Hypothalamus (tissue), 51 donors: ENCODE measurements around the gene NRG3.

Experiments used
- DNase-seq, 51 donors: peaks; one replicate each; lab custom pipeline; 2025; lab: John Stamatoyannopoulos, UW

NRG3 gene

GRCh38 chr10:82256275-82256674 lies 381.3 kb downstream of the NRG3 start:
- DNase-seq = no peak

- no peak for DNase-seq
Measured at GRCh38 chr10:82266438-82266837, 391.4 kb downstream of the NRG3 start.

GRCh38 chr10:82267014-82267413 lies 392.0 kb downstream of the NRG3 start:
- peak in 1 of 51 donors; percentile 10 for DNase-seq

- DNase-seq = no peak
Measured at GRCh38 chr10:82267465-82267864, 392.5 kb downstream of the NRG3 start.

GRCh38 chr10:82267960-82268359 lies 393.0 kb downstream of the NRG3 start:
- DNase-seq = no peak

- no peak for DNase-seq
Measured at GRCh38 chr10:82277591-82277990, 402.6 kb downstream of the NRG3 start.

DNA sequence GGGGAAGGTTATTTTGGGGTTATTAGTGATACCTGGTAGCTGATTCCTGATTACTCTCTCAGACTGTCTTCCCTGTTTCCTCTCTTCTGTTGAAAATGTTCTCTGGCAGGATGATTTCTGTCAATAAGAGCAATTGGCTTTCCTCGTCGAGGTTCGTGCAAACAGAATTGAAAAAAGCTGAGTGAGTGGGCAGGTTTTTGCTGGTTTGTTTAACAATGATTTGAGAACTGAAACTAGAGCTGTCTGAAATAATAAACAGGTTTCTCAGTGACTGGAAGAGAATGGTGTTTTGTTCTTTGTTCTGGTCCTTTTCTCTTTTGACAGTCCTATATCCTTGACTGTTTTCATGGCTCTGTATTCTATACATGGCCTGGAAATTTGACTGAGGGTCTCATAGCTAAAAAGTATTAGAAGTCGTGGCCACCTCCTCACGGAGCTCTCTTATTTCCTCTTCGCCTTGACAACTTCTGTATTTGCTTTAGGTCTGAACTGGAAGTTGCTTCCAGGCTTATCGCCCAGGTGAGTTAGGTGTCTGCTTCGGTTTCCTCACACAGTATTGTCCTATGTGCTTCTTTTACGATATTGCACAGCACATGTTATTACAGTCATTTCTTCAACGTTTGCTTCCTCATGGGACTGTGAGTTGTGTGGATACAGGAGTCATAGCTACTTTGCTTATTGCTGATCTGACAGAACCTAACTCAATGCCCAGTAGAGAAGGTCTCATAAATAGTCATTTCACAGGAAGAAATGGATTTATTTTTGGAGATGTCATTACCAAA lies 403.6 kb downstream of the NRG3 start:
- DNase-seq = no peak

DNA sequence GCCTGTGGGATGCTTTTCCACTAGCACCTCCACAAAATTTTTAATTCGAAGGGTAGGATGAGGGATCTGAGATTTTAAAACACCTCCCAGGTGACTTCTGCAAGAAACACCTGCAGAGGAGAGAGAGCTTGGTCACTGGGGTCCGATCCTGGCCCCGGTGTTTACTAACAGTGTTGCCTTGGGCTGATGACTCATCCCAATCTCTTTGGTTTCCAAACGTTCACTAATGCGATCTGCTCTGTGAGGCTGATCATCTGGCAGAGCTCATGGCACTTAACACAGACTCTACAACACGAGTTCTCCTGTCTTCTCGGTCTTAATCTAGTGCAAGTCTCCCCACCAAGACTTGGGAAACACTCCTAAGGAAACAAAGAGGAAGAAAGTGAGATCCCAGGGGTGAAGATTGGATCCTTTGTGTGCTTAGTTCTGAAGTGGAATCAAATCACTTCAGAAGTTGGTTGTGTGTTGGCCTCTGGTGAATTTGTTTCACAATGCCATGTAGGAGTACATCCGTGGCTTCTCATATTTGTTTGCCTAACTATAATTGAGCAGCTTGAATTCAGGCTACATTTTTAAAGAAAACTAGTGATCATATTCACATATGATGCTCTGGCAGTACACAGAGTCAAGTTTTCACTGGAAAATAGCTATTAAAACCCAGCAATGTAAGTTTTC lies 407.9 kb downstream of the NRG3 start:
- no peak for DNase-seq

- DNase-seq = no peak
Measured at GRCh38 chr10:82284180-82284579, 409.2 kb downstream of the NRG3 start.

- DNase-seq = peak in 1 of 51 donors; percentile 51
Measured at GRCh38 chr10:82288461-82288881, 413.5 kb downstream of the NRG3 start.

GRCh38 chr10:82289945-82290344 lies 415.0 kb downstream of the NRG3 start:
- no peak for DNase-seq

GRCh38 chr10:82294874-82295378 lies 419.9 kb downstream of the NRG3 start:
- DNase-seq = no peak

- no peak for DNase-seq
Measured at GRCh38 chr10:82308641-82309040, 433.6 kb downstream of the NRG3 start.

GRCh38 chr10:82310839-82311238 lies 435.8 kb downstream of the NRG3 start:
- no peak for DNase-seq

- no peak for DNase-seq
Measured at GRCh38 chr10:82313401-82313800, 438.4 kb downstream of the NRG3 start.

GRCh38 chr10:82318534-82318933 lies 443.5 kb downstream of the NRG3 start:
- DNase-seq = peak in 2 of 51 donors; percentile 2 to 33

DNA sequence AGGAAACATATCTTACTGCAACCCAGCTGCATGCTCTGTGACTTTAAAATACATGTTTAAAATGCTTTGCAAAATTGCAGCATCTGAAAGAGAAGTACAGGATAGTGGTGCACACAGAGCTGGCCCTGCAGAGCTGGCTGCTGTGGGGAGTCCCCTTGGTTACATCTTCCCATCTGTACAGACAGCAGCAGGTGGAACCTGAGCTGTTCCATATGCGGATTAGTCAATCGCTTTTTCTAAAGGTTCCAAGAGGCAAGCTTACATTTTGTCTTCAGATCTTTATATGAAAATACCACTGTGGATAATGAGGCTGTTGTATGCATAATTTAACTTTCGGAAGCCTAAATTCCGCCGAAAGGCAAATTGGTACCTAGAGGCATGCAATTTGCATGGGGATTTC lies 444.1 kb downstream of the NRG3 start:
- DNase-seq = no peak

DNA sequence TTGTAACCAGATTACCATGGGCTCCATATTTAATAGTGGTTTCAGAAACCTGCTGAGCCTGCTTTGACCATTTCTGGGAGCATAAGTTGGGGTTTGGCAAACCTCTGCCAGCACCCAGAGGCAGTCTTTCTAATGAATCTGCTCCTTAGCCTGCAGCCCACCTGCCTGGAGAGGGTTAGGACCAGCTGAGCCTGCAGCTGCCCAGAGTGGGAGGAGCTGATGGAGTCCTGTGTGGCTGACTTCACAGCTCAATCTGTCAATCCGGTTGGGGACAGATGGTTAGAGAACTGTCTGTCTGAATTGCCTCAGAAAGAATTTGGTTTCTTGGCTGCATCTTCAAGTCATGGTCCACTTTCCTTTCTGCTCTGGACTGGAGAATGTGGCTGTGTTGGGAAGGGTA lies 444.6 kb downstream of the NRG3 start:
- DNase-seq = no peak

DNA sequence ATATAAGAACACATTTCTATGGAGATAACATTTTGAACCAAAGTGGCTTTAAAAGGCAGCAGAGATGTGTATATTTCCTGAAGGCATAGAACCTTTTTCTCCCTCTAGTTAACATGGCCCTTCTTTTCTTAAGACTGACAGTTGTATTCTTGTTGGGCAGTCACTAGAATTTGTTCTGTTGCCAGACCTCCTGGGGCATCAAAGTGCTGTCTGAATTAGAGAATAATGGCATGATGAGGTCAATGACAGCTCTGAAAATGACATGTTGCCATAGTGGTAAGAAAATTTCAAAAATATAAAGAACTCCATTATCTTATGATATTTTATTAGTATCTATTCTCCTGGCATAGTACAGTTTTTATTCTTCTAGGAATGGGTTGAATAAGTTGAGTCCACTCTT lies 446.7 kb downstream of the NRG3 start:
- no peak for DNase-seq

DNA sequence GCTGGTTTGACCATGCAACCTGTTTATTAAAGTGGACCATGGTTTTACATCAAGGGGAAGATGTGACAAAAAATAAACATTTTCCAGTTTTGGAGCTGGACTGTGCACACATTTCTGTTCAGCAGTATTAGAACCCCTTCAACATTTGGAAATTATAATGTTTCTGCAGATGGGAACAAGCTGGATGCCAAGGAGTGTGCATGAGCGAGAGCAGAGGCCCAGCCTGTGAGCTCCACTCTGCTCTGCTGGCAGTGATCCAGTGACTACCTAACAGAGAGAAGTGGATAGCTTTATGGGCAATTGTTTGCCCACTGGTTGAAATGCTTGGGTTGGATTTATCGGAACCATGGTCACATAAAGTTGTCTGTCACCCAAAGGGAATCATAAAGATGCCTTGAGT lies 456.7 kb downstream of the NRG3 start:
- DNase-seq = peak in 1 of 51 donors; percentile 33

- DNase-seq = no peak
Measured at GRCh38 chr10:82335831-82336230, 460.8 kb downstream of the NRG3 start.

DNA sequence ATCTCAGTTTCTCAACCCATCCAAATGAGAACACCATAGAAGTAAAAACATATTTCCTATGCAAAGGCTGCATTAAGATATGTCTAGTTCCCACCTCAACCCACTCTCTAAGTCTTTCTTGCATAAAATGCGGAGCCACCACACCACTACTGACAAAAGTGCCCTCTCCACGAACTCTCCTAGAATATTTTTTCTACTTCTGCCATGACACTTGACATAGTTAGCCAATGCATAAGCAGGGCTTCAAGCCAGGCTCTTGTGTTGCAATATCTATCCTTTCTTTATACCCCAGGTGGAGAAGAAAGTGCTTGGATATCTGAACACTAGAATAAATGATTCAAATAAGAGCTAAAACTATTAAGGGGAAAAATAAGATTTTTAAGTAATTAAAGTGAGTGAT lies 465.2 kb downstream of the NRG3 start:
- DNase-seq = no peak
